ENCODE results near the gene RBM15B.
A peak's percentile ranks its signal among the peaks of the same experiment; 100 is the strongest.
"Not testable (repeated sequence)": the region's sequence is repeated elsewhere in the genome, so short reads cannot be mapped to it uniquely, and the experiment has no call there.

The RBM15B gene, protein sequence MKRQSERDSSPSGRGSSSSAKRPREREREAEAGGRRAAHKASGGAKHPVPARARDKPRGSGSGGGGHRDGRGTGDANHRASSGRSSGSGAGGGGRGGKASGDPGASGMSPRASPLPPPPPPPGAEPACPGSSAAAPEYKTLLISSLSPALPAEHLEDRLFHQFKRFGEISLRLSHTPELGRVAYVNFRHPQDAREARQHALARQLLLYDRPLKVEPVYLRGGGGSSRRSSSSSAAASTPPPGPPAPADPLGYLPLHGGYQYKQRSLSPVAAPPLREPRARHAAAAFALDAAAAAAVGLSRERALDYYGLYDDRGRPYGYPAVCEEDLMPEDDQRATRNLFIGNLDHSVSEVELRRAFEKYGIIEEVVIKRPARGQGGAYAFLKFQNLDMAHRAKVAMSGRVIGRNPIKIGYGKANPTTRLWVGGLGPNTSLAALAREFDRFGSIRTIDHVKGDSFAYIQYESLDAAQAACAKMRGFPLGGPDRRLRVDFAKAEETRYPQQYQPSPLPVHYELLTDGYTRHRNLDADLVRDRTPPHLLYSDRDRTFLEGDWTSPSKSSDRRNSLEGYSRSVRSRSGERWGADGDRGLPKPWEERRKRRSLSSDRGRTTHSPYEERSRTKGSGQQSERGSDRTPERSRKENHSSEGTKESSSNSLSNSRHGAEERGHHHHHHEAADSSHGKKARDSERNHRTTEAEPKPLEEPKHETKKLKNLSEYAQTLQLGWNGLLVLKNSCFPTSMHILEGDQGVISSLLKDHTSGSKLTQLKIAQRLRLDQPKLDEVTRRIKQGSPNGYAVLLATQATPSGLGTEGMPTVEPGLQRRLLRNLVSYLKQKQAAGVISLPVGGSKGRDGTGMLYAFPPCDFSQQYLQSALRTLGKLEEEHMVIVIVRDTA

DNA sequence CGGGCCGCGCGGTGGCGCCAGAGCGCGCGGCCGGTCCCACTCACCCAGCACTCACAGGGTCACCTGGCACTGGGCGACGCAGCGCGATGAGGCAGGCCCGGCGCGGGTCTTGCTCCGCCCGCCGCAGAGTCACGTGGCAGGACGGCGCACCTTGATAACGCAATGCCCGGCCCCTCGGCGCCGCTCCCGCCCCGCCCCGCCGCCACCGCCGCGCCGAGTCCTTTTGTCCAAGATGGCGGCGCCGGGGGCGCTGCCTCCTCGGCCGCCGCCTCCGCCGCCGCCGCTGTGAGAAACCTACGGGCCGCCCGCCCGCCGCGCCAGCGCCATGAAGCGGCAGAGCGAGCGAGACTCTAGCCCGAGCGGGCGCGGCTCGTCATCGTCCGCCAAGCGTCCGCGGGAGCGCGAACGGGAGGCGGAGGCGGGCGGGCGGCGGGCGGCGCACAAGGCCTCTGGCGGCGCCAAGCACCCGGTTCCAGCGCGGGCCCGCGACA lies at the start of gene RBM15B:
TSS of gene RBM15B (plus strand) at position 211 of the 491 bp plus-strand sequence. CDS start at position 326, 115 bp downstream.
- DNase-seq (ENCODE audit: low spot score): peak; percentile 98

DNA sequence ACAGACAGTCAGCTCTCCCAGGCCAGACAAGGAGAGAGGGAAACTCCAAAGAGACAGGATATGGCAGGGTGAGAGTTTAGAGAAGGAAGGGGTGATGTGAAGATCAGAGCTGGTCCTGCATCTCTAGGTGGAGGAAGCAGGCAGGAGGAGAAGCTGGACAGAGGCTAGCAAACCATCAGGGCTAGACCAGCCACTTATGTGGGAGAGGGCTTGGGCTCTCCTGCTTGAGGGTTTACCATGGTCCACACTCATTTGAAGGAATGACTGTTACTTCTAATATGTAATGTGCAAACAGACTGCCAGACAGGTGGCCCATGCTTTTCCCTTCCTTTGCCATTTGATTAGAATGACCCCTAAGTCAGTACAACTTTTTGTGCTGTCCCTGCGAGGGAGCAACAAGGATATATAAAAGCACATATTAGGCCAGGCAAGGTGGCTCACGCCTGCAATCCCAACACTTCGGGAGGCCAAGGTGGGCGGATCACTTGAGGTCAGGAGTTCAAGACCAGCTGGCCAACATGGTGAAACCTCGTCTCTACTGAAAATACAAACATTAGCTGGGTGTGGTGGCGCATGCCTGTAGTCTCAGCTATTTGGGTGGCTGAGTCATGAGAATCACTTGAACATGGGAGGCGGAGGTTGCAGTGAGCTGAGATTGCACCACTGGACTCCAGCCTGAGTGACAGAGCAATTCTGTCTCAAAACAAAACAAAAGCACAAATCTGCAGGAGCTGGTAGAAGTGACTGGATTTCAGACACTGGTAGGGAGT lies 47.0 kb upstream of the RBM15B start:
- DNase-seq (ENCODE audit: low spot score): no peak

GRCh38 chr3:51350751-51351150 lies 40.3 kb upstream of the RBM15B start:
- DNase-seq (ENCODE audit: low spot score): no peak

GRCh38 chr3:51353131-51353530 lies 38.0 kb upstream of the RBM15B start:
- DNase-seq (ENCODE audit: low spot score): no peak

DNA sequence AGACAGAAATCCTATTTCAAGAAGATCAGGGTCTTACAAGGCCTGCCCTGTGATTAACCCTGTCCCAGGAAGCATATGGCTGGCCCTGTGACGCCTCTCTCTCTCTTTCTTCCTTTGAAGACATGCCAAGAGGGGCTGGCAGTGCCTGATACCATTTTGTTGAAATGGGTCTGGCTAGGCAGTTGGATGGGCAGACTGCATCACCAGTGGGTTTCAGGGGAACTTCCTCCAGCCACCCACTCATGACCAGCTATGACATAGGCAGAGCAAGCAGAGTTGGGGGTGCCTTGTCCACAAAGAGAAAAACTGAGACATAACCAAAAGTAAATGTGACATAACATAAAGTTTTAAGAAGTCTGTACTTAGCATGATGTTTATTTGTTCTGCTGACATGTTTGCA lies 37.4 kb upstream of the RBM15B start:
- DNase-seq (ENCODE audit: low spot score): no peak

DNA sequence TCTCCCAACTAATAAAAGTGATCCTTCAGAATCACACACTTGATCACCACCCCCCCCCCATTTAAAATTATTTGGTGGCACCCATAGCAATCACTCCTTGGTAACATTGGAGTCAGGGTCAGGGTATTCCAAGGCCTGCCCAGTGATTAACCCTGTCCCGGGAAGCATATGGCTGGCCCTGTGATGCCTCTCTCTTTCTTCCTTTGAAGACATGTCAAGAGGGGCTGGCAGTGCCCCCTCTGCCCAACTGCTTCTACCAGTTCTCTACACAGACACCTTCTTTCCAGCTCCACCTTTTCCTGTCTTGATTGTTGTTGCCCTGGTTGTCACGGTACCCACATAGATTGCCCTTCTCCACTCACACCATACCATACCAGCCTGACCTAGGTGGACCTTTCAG lies 36.9 kb upstream of the RBM15B start:
- no peak for DNase-seq (ENCODE audit: low spot score)

DNA sequence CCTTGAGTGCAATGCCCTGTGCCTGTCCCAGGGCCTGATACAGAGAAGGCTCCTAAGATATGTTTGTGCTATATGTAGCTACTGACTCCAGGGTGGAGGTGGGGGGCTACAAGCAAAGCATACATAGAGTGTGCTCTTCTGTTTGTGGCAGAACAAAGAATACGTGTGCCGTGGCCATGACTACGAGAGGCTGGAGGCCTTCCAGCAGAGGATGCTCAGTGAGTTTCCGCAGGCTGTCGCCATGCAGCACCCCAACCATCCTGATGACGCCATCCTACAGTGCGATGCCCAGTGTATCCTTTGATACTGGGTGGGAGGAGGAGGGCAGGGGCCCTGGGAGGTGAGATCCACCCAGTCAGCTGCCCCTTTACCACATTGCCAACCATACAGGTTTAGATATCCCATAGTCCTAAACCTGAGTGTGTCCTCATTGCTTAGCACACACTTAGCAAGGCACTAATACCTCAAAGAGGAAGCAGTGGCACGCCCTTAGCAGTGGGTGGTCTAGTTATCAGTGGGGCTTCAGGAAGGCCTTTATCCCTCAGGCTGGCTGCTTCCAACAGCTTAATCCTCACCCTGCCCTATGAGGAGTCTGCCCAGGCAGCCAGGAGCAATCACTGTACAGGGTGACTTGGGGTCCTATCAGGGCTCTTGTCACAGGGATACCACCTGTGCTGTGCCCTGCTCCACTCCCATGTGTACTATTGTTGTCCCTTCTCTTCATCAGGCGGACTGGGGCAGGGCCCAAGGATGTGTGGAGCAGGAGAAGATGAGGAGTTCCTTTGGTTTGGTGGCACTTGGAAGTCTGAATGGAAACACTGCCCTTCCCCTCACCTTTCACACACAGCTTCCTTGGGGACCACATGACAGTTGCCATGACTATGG lies 36.1 kb upstream of the RBM15B start:
- DNase-seq (ENCODE audit: low spot score): no peak

DNA sequence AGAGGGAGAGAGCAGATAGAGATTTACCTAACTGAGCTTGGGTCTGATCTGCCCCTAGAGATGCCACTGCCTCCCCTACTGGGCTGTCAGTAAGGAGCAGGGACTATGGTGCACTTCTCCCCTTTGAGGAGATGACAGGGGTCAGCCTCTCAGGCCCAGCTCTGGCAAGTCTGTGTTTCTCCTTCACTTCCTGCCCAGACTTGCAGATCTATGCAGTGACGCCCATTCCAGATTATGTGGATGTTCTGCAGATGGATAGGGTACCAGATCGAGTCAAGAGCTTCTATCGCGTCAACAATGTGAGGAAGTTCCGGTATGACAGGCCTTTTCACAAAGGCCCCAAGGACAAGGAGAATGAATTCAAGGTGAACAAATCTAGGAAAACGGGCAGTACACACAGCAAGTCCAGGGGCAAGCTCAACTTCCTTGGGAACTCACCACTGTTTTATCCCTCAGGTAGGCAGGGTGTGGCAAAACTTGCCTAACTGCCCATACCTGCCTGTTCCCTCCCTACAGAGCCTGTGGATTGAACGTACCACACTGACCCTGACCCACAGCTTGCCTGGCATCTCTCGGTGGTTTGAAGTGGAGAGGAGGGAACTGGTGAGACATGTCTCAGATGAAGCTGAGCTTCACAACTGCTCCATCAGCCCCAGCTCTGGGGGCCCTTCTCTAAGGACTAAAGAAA lies 35.0 kb upstream of the RBM15B start:
- no peak for DNase-seq (ENCODE audit: low spot score)

- no peak for DNase-seq (ENCODE audit: low spot score)
These were observed 33.2 kb upstream of the RBM15B start for GRCh38 chr3:51357856-51358255.

- DNase-seq (ENCODE audit: low spot score): no peak
These were observed 32.1 kb upstream of the RBM15B start for GRCh38 chr3:51358981-51359380.

DNA sequence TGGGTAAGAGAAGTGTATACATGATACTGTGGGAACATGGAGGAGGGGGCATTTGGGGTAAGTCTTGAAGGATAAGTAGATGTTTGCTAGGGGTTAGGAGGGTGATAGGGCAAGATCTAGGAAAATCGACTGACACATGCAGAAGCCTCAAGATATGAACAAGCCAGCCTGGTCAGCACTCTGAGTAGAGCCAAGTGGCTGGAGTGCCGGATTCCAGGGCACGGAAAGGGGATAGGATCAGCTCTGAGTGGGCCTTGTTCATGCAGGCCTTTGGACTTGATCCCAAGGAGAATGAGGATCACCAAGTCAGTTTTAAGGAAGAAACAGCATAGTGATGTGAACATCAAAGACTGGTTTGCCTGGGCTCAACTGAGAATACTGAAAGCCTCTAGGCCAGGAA lies 30.3 kb upstream of the RBM15B start:
- no peak for DNase-seq (ENCODE audit: low spot score)

DNA sequence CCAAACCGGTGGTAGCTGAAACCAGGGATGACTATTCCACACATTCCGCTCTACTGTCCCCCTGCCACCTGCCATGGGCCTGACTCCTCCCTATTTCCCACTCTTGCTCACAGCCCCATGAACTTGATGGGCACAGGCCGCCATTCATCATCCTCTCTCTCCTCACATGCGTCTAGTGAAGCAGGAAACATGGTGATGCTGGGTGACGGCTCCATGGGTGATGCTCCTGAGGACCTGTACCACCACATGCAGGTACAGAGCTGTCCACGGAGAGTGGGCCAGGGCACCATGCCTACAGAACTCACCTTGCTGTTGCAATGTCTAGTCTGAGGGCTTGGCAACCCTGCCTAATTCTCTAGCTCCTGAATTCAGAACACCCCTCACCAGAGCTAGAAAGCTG lies 29.3 kb upstream of the RBM15B start:
- no peak for DNase-seq (ENCODE audit: low spot score)

GRCh38 chr3:51362476-51362875 lies 28.6 kb upstream of the RBM15B start:
- DNase-seq (ENCODE audit: low spot score): no peak

DNA sequence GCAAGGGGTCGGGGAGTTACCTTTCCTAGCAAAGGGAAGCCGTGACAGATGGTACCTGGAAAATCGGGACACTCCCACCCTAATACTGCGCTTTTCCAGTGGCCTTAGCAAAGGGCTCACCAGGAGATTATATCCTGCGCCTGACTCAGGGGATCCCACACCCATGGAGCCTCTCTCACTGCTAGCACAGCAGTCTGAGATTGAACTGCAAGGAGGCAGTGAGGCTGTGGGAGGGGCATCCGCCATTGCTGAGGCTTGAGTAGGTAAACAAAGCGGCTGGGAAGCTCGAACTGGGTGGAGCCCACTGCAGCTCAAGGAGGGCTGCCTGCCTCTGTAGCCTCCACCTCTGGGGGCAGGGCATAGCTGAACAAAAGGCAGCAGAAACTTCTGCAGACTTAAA lies 22.8 kb upstream of the RBM15B start:
- not testable (repeated sequence) for DNase-seq (ENCODE audit: low spot score)

- peak; percentile 22 for DNase-seq (ENCODE audit: low spot score)
These were observed 19.0 kb upstream of the RBM15B start for GRCh38 chr3:51371943-51372557.

DNA sequence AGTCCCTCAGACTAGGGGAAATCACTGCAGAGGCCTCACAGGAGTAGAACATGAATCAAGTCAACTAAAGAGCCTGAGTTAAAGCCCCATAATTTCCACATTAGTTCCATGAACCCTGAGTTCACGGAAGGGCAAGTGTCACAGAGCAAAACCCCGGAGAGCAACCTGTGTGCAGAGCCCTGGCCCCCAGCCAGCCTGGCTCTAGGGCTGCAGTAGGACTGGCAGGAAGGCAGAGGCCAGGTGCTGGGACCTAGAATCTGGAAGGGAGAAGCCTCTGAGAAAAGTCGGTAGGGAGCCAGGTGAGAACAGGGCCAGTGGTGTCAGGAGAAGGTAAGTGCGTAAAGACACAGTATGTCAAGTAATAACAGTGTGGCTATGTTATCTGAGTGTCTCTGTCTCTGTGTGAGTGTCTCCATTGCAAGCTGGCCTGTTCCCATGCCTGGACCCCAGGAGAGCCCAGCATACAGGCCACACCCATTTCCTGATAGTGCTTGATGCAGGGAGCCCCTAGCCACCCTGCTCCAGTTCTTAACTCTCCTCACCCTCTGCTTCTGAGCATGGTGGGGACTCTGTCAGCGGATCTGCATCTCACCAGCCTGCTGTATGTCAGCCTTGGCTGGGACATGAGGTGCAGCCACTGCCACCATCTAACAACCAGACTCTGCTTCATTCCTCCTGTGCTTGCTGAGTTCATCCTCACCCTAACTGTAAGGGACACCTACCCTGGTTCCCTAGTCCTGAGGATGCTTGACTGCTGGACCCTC lies 17.2 kb upstream of the RBM15B start:
- DNase-seq (ENCODE audit: low spot score): no peak

DNA sequence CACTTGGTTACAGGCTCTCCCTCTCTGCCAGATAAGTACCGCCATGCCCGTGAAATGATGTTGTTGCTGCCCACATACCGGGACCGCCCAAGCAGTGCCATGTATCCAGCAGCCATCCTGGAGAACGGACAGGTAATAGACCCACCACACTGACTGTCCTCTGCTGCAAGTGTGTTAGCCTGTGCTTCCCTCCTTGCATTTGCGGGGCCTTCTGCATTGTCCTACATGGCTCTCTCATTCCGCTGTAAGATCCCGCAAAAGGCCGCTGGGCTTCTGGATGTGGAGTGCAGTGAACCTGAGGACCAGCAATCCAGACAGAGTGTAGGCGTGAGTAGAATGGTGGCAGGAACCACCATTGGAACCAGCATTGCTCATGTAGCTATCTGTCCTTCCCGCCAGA lies 16.6 kb upstream of the RBM15B start:
- no peak for DNase-seq (ENCODE audit: low spot score)

DNA sequence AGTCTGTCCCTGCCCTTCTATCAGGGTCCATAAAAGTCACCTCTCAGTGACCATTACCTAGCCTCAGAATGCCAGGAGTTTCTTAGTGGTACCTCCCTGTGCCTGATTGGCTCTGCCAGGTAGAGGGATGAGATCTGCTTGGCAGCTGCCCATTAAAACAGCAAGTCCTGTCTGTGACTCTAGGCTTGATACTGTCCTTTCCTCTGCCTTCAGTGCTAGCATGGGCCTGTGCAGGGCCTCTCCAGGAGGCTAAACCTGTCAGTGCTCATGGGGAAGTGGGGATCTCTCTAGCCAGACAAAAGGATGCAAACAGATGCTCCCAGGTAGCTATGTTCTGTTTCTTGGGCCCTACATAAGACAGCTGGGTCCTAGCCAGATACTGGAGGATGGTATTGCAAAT lies 15.9 kb upstream of the RBM15B start:
- DNase-seq (ENCODE audit: low spot score): no peak

GRCh38 chr3:51375571-51375970 lies 15.5 kb upstream of the RBM15B start:
- DNase-seq (ENCODE audit: low spot score): no peak

Data from hematopoietic multipotent progenitor cell treated with erythropoietin and hydrocortisone succinate and interleukin-3 and kit ligand, for 17 days (in vitro differentiated cells).